Stomach (tissue), 9 donors: ENCODE measurements around the gene CREB5. TPM values are rescaled to one million over a fixed set of nuclear protein-coding genes. Genes with fewer than 3 reads are reported as not detected.

Experiments
- DNase-seq, 2 donors: peaks; one replicate each; pipeline versions ENCODE4 v3.0.0 to v3.0.0-alpha.2; 2013 to 2019
- H3K27ac ChIP-seq, 5 donors: fragments of 200-600 bp in 4 of 5; sonication (generic) in 4 of 5; one replicate each; pipeline ENCODE4 v1.5.1; 2013 to 2019; ENCODE audit warnings: mild to moderate bottlenecking in 1 of 5, moderate library complexity in 1 of 5
- H3K27me3 ChIP-seq, 3 donors: fragments of 200-600 bp; sonication (generic); one replicate each; pipeline ENCODE4 v1.5.1; 2017 to 2019; ENCODE audit warnings: mixed run types in 1 of 3
- H3K36me3 ChIP-seq, 4 donors: fragments of 200-600 bp; sonication (generic); 1 replicate in 3 of 4; 2 replicates in 1 of 4; pipeline ENCODE4 v1.5.1; 2016 to 2019
- H3K4me1 ChIP-seq, 4 donors: fragments of 200-600 bp; sonication (generic); one replicate each; pipeline ENCODE4 v1.5.1; 2016 to 2019
- H3K4me3 ChIP-seq, 4 donors: fragments of 200-600 bp; sonication (generic) in 3 of 4; one replicate each; pipeline ENCODE4 v1.5.1; 2016 to 2019; ENCODE audit warnings: mild to moderate bottlenecking in 1 of 4
- H3K9me3 ChIP-seq, 4 donors: fragments of 200-600 bp; sonication (generic); one replicate each; pipeline ENCODE4 v1.5.1; 2016 to 2019
- CTCF ChIP-seq, 7 experiments: fragments of 450-650 bp in 4 of 7; fragments of 200-600 bp in 3 of 7; sonication (generic) in 3 of 7; IDR thresholded peaks; one replicate each; pipeline ENCODE4 v1.5.1; 2016 to 2019; ENCODE audit warnings: antibody characterized with exemption in 7 of 7, control low read depth in 2 of 7, mild to moderate bottlenecking in 1 of 7
- EP300 ChIP-seq: sonication (generic); formaldehyde crosslinking; IDR thresholded peaks from one replicate; pipeline ENCODE4 v1.6.1; 2017; ENCODE audit warnings: antibody characterized with exemption
- POLR2A ChIP-seq, 4 donors: fragments of 450-650 bp; IDR thresholded peaks; one replicate each; pipeline ENCODE4 v1.6.1; 2016; ENCODE audit warnings: antibody characterized with exemption in 4 of 4, control low read depth in 2 of 4, mild to moderate bottlenecking in 1 of 4, moderate library complexity in 1 of 4
- POLR2AphosphoS5 ChIP-seq, 3 donors: sonication (generic); formaldehyde crosslinking; IDR thresholded peaks; one replicate each; pipeline ENCODE4 v1.6.1; 2016; ENCODE audit warnings: antibody characterized with exemption in 3 of 3
- WGBS, 5 donors: extraction: QIAGEN DNeasy Blood & Tissue Kit in 3 of 5; methylation state at CpG; one replicate each; pipeline versions ENCODE4 v1.1.5 to v1.1.7; 2013 to 2018; 5-methylcytosine and 5-hydroxymethylcytosine counted together
- intact Hi-C: fragments of 100-400 bp; cut with DNase I; formaldehyde crosslinking; loops from one replicate; pipeline ENCODE4 v1.15.1; 2023; ENCODE audit warnings: low total_unique reads
- polyA plus RNA-seq, 3 donors: library from polyadenylated mRNA; stranded (reverse); fragments of 200-250 nt; gene quantifications; one replicate each; pipeline ENCODE4 v1.2.3, GENCODE V29; 2013
- total RNA-seq, 5 donors: library from RNA; depleted of rRNA; stranded (reverse); fragments of >200 nt; gene quantifications; one replicate each; pipeline versions ENCODE4 v1.1.0 to v1.2.3, GENCODE V29; 2014 to 2016
- donor health status: healthy with polysubstance abuse.
- donor health status: Bipolar disorder and iron deficiency.
- donor health status: healthy.

The CREB5 gene
- total and polyA plus RNA-seq, 8 donors: 0.68 to 30.3 (median 1.5) TPM; not detected in 1

GRCh38 chr7:28841766-28842165 is 429.4 kb downstream of the CREB5 start:
- intact Hi-C loops: no loop called here
- Histone ChIP-seq H3K9me3 (no peaks in the 10 kb centered on the region), H3K27ac (no peak overlapping the region), H3K4me3 (no peak overlapping the region), H3K36me3 (no peaks in the 10 kb centered on the region), H3K4me1 (peaks cover 4 to 18% (median 6%) of the 10 kb centered on the region in 4 donors), H3K27me3 (no peaks in the 10 kb centered on the region)
- no peak for DNase-seq
- TF ChIP-seq CTCF (IDR thresholded peaks at IDR 0.05) (no peak), POLR2AphosphoS5 (IDR thresholded peaks at IDR 0.05) (no peak), EP300 (no peak)

DNA sequence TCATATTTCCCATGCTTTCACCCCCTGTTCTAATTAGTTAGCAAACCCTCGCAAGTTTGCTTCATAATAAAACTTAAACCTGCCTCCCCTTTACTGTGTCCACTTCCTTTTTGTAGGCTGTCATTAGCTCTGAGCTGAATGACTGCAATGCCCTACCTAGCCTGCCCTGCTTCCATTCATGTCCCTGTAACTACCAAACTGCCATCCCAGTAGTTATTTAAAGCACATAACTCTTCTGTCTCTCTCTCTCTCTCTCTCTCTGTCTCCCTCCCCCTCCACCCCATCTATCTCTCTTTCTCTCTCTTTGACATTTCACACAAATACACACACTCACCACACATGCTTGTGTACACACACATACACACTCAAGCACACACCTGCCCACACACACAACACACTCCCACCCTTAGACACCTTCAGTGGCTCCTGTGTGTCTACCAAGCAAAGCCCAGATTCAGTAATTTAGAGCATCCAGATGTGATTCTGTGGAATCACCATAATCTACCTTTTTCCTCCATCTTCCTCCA is 430.5 kb downstream of the CREB5 start:
- 81 to 96% (median 92%) methylated on average over 1 of the region's 1 CpG for WGBS, 5 donors
- intact Hi-C loops: no loop called here
- H3K27ac ChIP-seq: no peak overlapping the region

GRCh38 chr7:28845106-28845505 is 432.8 kb downstream of the CREB5 start:
- Histone ChIP-seq H3K27ac (no peak overlapping the region), H3K27me3 (no peaks in the 10 kb centered on the region), H3K4me1 (peaks cover 4 to 18% (median 5%) of the 10 kb centered on the region in 4 donors), H3K4me3 (no peak overlapping the region), H3K9me3 (no peaks in the 10 kb centered on the region), H3K36me3 (no peaks in the 10 kb centered on the region)
- no peak for DNase-seq
- TF ChIP-seq CTCF (IDR thresholded peaks at IDR 0.05): no peak
- TF ChIP-seq POLR2A (IDR thresholded peaks at IDR 0.05): no peak
- TF ChIP-seq EP300: no peak
- TF ChIP-seq POLR2AphosphoS5 (IDR thresholded peaks at IDR 0.05): no peak
- 95 to 100% (median 97%) methylated on average over 1 of the region's 1 CpG for WGBS, 5 donors
- intact Hi-C loops: no loop called here

More for the DNA sequence above, 430.5 kb downstream of the CREB5 start:
- Histone ChIP-seq H3K27me3 (no peaks in the 10 kb centered on the region), H3K4me1 (peaks cover 4 to 18% (median 6%) of the 10 kb centered on the region in 4 donors), H3K4me3 (no peak overlapping the region), H3K9me3 (no peaks in the 10 kb centered on the region), H3K36me3 (no peaks in the 10 kb centered on the region)
- no peak for DNase-seq
- TF ChIP-seq POLR2A (IDR thresholded peaks at IDR 0.05) (no peak), CTCF (IDR thresholded peaks at IDR 0.05) (no peak), POLR2AphosphoS5 (IDR thresholded peaks at IDR 0.05) (no peak), EP300 (no peak)

GRCh38 chr7:28847176-28847575 is 434.9 kb downstream of the CREB5 start:
- TF ChIP-seq EP300 (no peak), POLR2A (IDR thresholded peaks at IDR 0.05) (no peak), POLR2AphosphoS5 (IDR thresholded peaks at IDR 0.05) (no peak), CTCF (IDR thresholded peaks at IDR 0.05) (no peak)
- H3K27ac ChIP-seq: no peak overlapping the region
- no peak for DNase-seq
- peaks cover 0 to 4% (median 0%) of the 10 kb centered on the region in 3 donors for H3K27me3 ChIP-seq
- 88 to 96% (median 90%) methylated on average over 7 to 10 of the region's 10 CpGs for WGBS, 5 donors
- H3K4me3 ChIP-seq: no peak overlapping the region
- no peaks in the 10 kb centered on the region for H3K9me3 ChIP-seq
- intact Hi-C loops: no loop called here
- no peaks in the 10 kb centered on the region for H3K36me3 ChIP-seq
- peaks cover 0 to 8% (median 2%) of the 10 kb centered on the region in 4 donors for H3K4me1 ChIP-seq
